ENCODE data around the gene PRKG1.
A peak's percentile ranks its signal among the peaks of the same experiment; 100 is the strongest.

The PRKG1 gene

GRCh38 chr10:51643734-51644133 lies 569.4 kb downstream of the PRKG1 start:
- no peak for DNase-seq (ENCODE audit: low read depth)
- Histone ChIP-seq H3K4me3 (ENCODE audit: low read length) (no peak overlapping the region), H3K27me3 (replicated peaks; ENCODE audit: control insufficient read depth, insufficient read depth, low read length) (no peaks in the 10 kb centered on the region), H3K9me3 (ENCODE audit: control insufficient read depth, low read length) (no peaks in the 10 kb centered on the region), H3K9ac (ENCODE audit: low read length) (no peak overlapping the region), H3K4me1 (ENCODE audit: control insufficient read depth, insufficient read depth, low read length) (peaks cover 34% of the 10 kb centered on the region), H3K36me3 (ENCODE audit: control insufficient read depth, insufficient read depth, low read length, severe bottlenecking) (no peaks in the 10 kb centered on the region)

- H3K27me3 ChIP-seq (replicated peaks; ENCODE audit: control insufficient read depth, insufficient read depth, low read length) = no peaks in the 10 kb centered on the region
- no peak overlapping the region for H3K9ac ChIP-seq (ENCODE audit: low read length)
- H3K4me1 ChIP-seq (ENCODE audit: control insufficient read depth, insufficient read depth, low read length) = peaks cover 22% of the 10 kb centered on the region
- DNase-seq (ENCODE audit: low read depth) = no peak
- no peaks in the 10 kb centered on the region for H3K36me3 ChIP-seq (ENCODE audit: control insufficient read depth, insufficient read depth, low read length, severe bottlenecking)
- no peaks in the 10 kb centered on the region for H3K9me3 ChIP-seq (ENCODE audit: control insufficient read depth, low read length)
- no peak overlapping the region for H3K4me3 ChIP-seq (ENCODE audit: low read length)
Observed at GRCh38 chr10:51649064-51649463, 574.8 kb downstream of the PRKG1 start.

- Histone ChIP-seq H3K27me3 (replicated peaks; ENCODE audit: control insufficient read depth, insufficient read depth, low read length) (no peaks in the 10 kb centered on the region), H3K4me1 (ENCODE audit: control insufficient read depth, insufficient read depth, low read length) (peaks cover 18% of the 10 kb centered on the region), H3K4me3 (ENCODE audit: low read length) (no peak overlapping the region), H3K9me3 (ENCODE audit: control insufficient read depth, low read length) (no peaks in the 10 kb centered on the region), H3K9ac (ENCODE audit: low read length) (no peak overlapping the region), H3K36me3 (ENCODE audit: control insufficient read depth, insufficient read depth, low read length, severe bottlenecking) (no peaks in the 10 kb centered on the region)
- peak; percentile 66 for DNase-seq (ENCODE audit: low read depth)
Observed at GRCh38 chr10:51651063-51651462, 576.8 kb downstream of the PRKG1 start.

- no peaks in the 10 kb centered on the region for H3K36me3 ChIP-seq (ENCODE audit: control insufficient read depth, insufficient read depth, low read length, severe bottlenecking)
- no peak overlapping the region for H3K4me3 ChIP-seq (ENCODE audit: low read length)
- peaks cover 23% of the 10 kb centered on the region for H3K4me1 ChIP-seq (ENCODE audit: control insufficient read depth, insufficient read depth, low read length)
- H3K9ac ChIP-seq (ENCODE audit: low read length) = no peak overlapping the region
- H3K27me3 ChIP-seq (replicated peaks; ENCODE audit: control insufficient read depth, insufficient read depth, low read length) = no peaks in the 10 kb centered on the region
- no peaks in the 10 kb centered on the region for H3K9me3 ChIP-seq (ENCODE audit: control insufficient read depth, low read length)
- DNase-seq (ENCODE audit: low read depth) = peak; percentile 76
Observed at GRCh38 chr10:51653025-51653424, 578.7 kb downstream of the PRKG1 start.

GRCh38 chr10:51654918-51655317 lies 580.6 kb downstream of the PRKG1 start:
- Histone ChIP-seq H3K4me1 (ENCODE audit: control insufficient read depth, insufficient read depth, low read length) (peaks cover 32% of the 10 kb centered on the region), H3K9ac (ENCODE audit: low read length) (no peak overlapping the region), H3K4me3 (ENCODE audit: low read length) (no peak overlapping the region), H3K27me3 (replicated peaks; ENCODE audit: control insufficient read depth, insufficient read depth, low read length) (no peaks in the 10 kb centered on the region), H3K9me3 (ENCODE audit: control insufficient read depth, low read length) (no peaks in the 10 kb centered on the region), H3K36me3 (ENCODE audit: control insufficient read depth, insufficient read depth, low read length, severe bottlenecking) (no peaks in the 10 kb centered on the region)
- DNase-seq (ENCODE audit: low read depth) = peak; percentile 66

GRCh38 chr10:51656503-51656902 lies 582.2 kb downstream of the PRKG1 start:
- H3K27me3 ChIP-seq (replicated peaks; ENCODE audit: control insufficient read depth, insufficient read depth, low read length) = no peaks in the 10 kb centered on the region
- DNase-seq (ENCODE audit: low read depth) = no peak
- no peak overlapping the region for H3K9ac ChIP-seq (ENCODE audit: low read length)
- H3K36me3 ChIP-seq (ENCODE audit: control insufficient read depth, insufficient read depth, low read length, severe bottlenecking) = no peaks in the 10 kb centered on the region
- H3K4me3 ChIP-seq (ENCODE audit: low read length) = no peak overlapping the region
- H3K9me3 ChIP-seq (ENCODE audit: control insufficient read depth, low read length) = no peaks in the 10 kb centered on the region
- peaks cover 27% of the 10 kb centered on the region for H3K4me1 ChIP-seq (ENCODE audit: control insufficient read depth, insufficient read depth, low read length)

- no peak for DNase-seq (ENCODE audit: low read depth)
- Histone ChIP-seq H3K36me3 (ENCODE audit: control insufficient read depth, insufficient read depth, low read length, severe bottlenecking) (no peaks in the 10 kb centered on the region), H3K9me3 (ENCODE audit: control insufficient read depth, low read length) (no peaks in the 10 kb centered on the region), H3K4me1 (ENCODE audit: control insufficient read depth, insufficient read depth, low read length) (peaks cover 23% of the 10 kb centered on the region), H3K27me3 (replicated peaks; ENCODE audit: control insufficient read depth, insufficient read depth, low read length) (no peaks in the 10 kb centered on the region), H3K9ac (ENCODE audit: low read length) (no peak overlapping the region), H3K4me3 (ENCODE audit: low read length) (no peak overlapping the region)
Observed at GRCh38 chr10:51658000-51658399, 583.7 kb downstream of the PRKG1 start.

- H3K9ac ChIP-seq (ENCODE audit: low read length) = no peak overlapping the region
- no peak for DNase-seq (ENCODE audit: low read depth)
- no peaks in the 10 kb centered on the region for H3K27me3 ChIP-seq (replicated peaks; ENCODE audit: control insufficient read depth, insufficient read depth, low read length)
- peaks cover 15% of the 10 kb centered on the region for H3K4me1 ChIP-seq (ENCODE audit: control insufficient read depth, insufficient read depth, low read length)
- no peak overlapping the region for H3K4me3 ChIP-seq (ENCODE audit: low read length)
- H3K9me3 ChIP-seq (ENCODE audit: control insufficient read depth, low read length) = no peaks in the 10 kb centered on the region
- H3K36me3 ChIP-seq (ENCODE audit: control insufficient read depth, insufficient read depth, low read length, severe bottlenecking) = no peaks in the 10 kb centered on the region
Observed at GRCh38 chr10:51659344-51659743, 585.1 kb downstream of the PRKG1 start.

- H3K9ac ChIP-seq (ENCODE audit: low read length) = no peak overlapping the region
- no peaks in the 10 kb centered on the region for H3K36me3 ChIP-seq (ENCODE audit: control insufficient read depth, insufficient read depth, low read length, severe bottlenecking)
- H3K9me3 ChIP-seq (ENCODE audit: control insufficient read depth, low read length) = no peaks in the 10 kb centered on the region
- H3K27me3 ChIP-seq (replicated peaks; ENCODE audit: control insufficient read depth, insufficient read depth, low read length) = no peaks in the 10 kb centered on the region
- no peak overlapping the region for H3K4me3 ChIP-seq (ENCODE audit: low read length)
- DNase-seq (ENCODE audit: low read depth) = peak; percentile 53
- peaks cover 20% of the 10 kb centered on the region for H3K4me1 ChIP-seq (ENCODE audit: control insufficient read depth, insufficient read depth, low read length)
Observed at GRCh38 chr10:51663086-51663485, 588.8 kb downstream of the PRKG1 start.

- no peak overlapping the region for H3K9ac ChIP-seq (ENCODE audit: low read length)
- peaks cover 4% of the 10 kb centered on the region for H3K9me3 ChIP-seq (ENCODE audit: control insufficient read depth, low read length)
- H3K4me3 ChIP-seq (ENCODE audit: low read length) = no peak overlapping the region
- no peaks in the 10 kb centered on the region for H3K27me3 ChIP-seq (replicated peaks; ENCODE audit: control insufficient read depth, insufficient read depth, low read length)
- no peaks in the 10 kb centered on the region for H3K36me3 ChIP-seq (ENCODE audit: control insufficient read depth, insufficient read depth, low read length, severe bottlenecking)
- H3K4me1 ChIP-seq (ENCODE audit: control insufficient read depth, insufficient read depth, low read length) = peaks cover 15% of the 10 kb centered on the region
- DNase-seq (ENCODE audit: low read depth) = no peak
Observed at GRCh38 chr10:51666456-51666855, 592.2 kb downstream of the PRKG1 start.

- H3K36me3 ChIP-seq (ENCODE audit: control insufficient read depth, insufficient read depth, low read length, severe bottlenecking) = no peaks in the 10 kb centered on the region
- peak; percentile 52 for DNase-seq (ENCODE audit: low read depth)
Observed at GRCh38 chr10:51667678-51668335, 593.5 kb downstream of the PRKG1 start.

GRCh38 chr10:51668336-51668689 lies 594.0 kb downstream of the PRKG1 start:
- Histone ChIP-seq H3K27me3 (replicated peaks; ENCODE audit: control insufficient read depth, insufficient read depth, low read length) (no peaks in the 10 kb centered on the region), H3K4me3 (ENCODE audit: low read length) (no peak overlapping the region), H3K36me3 (ENCODE audit: control insufficient read depth, insufficient read depth, low read length, severe bottlenecking) (no peaks in the 10 kb centered on the region), H3K9ac (ENCODE audit: low read length) (no peak overlapping the region), H3K9me3 (ENCODE audit: control insufficient read depth, low read length) (peaks cover 17% of the 10 kb centered on the region), H3K4me1 (ENCODE audit: control insufficient read depth, insufficient read depth, low read length) (peaks cover 15% of the 10 kb centered on the region)
- DNase-seq (ENCODE audit: low read depth) = no peak

More at GRCh38 chr10:51667678-51668335, 593.5 kb downstream of the PRKG1 start:
- Histone ChIP-seq H3K9me3 (ENCODE audit: control insufficient read depth, low read length) (peaks cover 15% of the 10 kb centered on the region), H3K4me3 (ENCODE audit: low read length) (no peak overlapping the region), H3K9ac (ENCODE audit: low read length) (no peak overlapping the region), H3K4me1 (ENCODE audit: control insufficient read depth, insufficient read depth, low read length) (peaks cover 15% of the 10 kb centered on the region), H3K27me3 (replicated peaks; ENCODE audit: control insufficient read depth, insufficient read depth, low read length) (no peaks in the 10 kb centered on the region)

All from adipocyte (in vitro differentiated cells).